Measurements from ENCODE around the gene TEF. TPM values are rescaled to one million over a fixed set of nuclear protein-coding genes. Genes with fewer than 3 reads are reported as not detected.

Gene TEF
- total RNA-seq, 6 experiments from 2014 or later: 7.4 to 10.6 (median 9.4) TPM

DNA sequence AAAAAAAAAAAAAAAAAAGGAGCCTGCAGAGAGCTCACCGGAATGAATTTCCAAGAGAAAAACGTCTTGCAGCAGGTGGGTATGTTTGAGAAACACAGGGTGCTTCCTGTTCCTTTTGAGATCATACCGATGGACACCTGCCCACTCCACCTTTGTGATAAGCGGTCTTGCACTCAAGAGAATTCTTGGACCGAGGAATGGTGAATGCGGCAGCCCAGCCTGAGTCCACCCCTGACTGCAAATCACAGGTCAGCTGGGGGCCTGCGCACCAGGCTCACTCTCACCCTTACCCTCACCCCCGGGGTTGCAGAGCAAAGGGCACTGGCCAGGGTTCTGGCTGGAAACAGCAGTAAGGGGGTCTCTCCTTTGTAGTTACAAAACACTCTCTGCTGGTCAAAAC, 16.8 kb upstream of the TEF start:
- Mint-ChIP-seq H3K4me1 (ENCODE audit: low read depth) (peaks cover 28% of the 10 kb centered on the region), H3K4me3 (no peak overlapping the region), H3K27me3 (ENCODE audit: insufficient read depth) (peaks cover 4% of the 10 kb centered on the region; the same call in 1 of the 2 replicates), H3K36me3 (ENCODE audit: low read depth) (peaks cover 20% of the 10 kb centered on the region), H3K9me3 (no peaks in the 10 kb centered on the region; the same call in 1 of the 2 replicates), H3K27ac (no peak overlapping the region)
- DNase-seq: no peak
- TF ChIP-seq, protein P1, sequence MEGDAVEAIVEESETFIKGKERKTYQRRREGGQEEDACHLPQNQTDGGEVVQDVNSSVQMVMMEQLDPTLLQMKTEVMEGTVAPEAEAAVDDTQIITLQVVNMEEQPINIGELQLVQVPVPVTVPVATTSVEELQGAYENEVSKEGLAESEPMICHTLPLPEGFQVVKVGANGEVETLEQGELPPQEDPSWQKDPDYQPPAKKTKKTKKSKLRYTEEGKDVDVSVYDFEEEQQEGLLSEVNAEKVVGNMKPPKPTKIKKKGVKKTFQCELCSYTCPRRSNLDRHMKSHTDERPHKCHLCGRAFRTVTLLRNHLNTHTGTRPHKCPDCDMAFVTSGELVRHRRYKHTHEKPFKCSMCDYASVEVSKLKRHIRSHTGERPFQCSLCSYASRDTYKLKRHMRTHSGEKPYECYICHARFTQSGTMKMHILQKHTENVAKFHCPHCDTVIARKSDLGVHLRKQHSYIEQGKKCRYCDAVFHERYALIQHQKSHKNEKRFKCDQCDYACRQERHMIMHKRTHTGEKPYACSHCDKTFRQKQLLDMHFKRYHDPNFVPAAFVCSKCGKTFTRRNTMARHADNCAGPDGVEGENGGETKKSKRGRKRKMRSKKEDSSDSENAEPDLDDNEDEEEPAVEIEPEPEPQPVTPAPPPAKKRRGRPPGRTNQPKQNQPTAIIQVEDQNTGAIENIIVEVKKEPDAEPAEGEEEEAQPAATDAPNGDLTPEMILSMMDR (IDR thresholded peaks at IDR 0.05): no peak

DNA sequence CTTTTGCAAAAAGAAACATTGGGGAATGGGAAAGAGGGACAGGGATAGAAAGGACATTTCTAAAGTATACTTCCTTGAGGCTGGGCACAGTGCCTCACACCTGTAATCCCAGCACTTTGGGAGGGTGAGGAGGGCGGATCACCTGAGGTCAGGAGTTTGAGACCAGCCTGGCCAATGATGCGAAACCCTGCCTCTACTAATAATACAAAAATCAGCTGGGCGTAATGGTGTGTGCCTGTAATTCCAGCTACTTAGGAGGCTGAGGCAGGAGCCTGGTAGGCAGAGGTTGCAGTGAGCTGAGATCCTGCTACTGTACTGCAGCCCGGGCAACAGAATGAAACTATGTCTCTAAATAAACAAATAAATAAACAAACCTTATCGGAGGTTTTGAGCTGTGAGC, 16.3 kb upstream of the TEF start:
- DNase-seq: no peak
- Mint-ChIP-seq H3K4me3 (no peak overlapping the region), H3K27me3 (ENCODE audit: insufficient read depth) (peaks cover 5% of the 10 kb centered on the region), H3K27ac (no peak overlapping the region), H3K9me3 (no peaks in the 10 kb centered on the region; the same call in 1 of the 2 replicates), H3K36me3 (ENCODE audit: low read depth) (peaks cover 16% of the 10 kb centered on the region), H3K4me1 (ENCODE audit: low read depth) (peaks cover 28% of the 10 kb centered on the region)
- TF ChIP-seq, protein P1 (IDR thresholded peaks at IDR 0.05): no peak

DNA sequence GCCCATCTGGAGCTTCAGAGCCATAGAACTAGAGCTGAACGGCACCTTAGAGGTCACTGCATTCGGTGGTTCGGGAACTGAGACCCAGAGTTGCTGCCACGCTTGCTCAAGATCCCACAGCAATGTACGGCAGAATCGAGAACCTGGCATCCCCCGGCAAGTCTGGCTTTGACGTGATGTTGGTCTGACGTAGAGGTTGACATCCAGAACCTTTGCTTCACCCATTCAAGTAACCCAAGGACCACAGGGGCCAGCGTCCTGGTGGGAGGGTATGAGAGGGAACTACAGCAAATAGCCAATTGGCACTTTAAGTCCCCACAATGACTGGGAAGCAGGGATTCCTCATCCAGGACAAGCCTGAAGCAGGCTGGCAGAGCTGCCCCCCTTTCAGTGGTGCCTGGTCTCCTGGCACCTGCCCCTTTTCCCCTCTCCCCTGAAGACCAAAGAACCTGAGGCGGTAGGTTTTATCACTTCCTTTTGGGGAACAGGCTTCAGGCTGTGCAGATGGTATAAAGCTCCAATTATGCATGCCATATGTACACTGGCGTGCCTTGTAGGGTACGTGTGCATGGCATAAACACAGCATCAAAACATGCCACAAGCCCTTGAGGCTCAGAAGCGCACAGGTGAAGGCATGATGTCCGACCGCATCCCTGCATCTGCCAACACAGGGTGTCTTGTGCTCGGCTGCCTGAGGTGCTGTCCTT, 15.3 kb upstream of the TEF start:
- Mint-ChIP-seq H3K27ac (peak overlapping the region; percentile 46; the same call in 1 of the 2 replicates), H3K27me3 (ENCODE audit: insufficient read depth) (peaks cover 4% of the 10 kb centered on the region), H3K4me1 (ENCODE audit: low read depth) (peaks cover 26% of the 10 kb centered on the region), H3K9me3 (no peaks in the 10 kb centered on the region; the same call in 1 of the 2 replicates), H3K4me3 (peak overlapping the region; percentile 59; the same call in 1 of the 2 replicates), H3K36me3 (ENCODE audit: low read depth) (peaks cover 9% of the 10 kb centered on the region)
- TF ChIP-seq, protein P1 (IDR thresholded peaks at IDR 0.05): no peak
- no peak for DNase-seq

DNA sequence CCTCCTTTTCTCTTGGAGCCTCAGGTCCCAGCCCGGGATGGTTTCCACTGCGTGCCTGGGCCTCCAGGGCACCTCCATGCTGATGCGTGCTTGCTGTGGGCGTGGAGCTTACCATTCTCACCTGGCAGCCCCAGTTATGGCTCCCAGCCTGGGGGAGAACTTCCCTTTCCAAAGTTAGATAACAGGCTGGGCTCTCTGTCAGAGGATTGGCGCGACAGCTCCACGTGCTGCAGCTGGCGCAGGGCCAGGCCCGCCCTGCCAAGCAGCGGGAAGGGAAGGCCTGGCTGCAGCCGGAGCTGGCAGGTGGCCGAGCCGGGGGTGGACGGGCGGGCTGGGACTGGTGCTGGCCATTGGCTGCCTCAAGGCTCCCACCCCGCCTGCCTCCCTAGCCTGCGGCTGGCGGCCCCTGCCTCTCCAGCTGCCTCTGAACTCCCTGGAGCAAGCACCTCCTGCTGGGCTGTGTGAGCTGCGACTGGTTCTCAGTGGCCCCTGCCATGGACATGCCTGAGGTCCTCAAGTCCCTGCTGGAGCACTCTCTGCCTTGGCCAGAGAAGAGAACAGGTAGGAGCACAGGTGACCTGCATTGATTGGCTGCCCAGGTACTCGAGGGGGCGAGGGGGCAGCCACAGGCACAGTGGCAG, 14.6 kb upstream of the TEF start:
- H3K36me3 Mint-ChIP-seq (ENCODE audit: low read depth): 0 out of 2 replicates have a peak, but pooled peaks cover 4% of the 10 kb centered on the region
- peak overlapping the region; percentile 46; the same call in 1 of the 2 replicates for H3K27ac Mint-ChIP-seq
- TF ChIP-seq, protein P1 (IDR thresholded peaks at IDR 0.05): peak; percentile 36; the same call in 1 of the 2 replicates
- no peaks in the 10 kb centered on the region for H3K9me3 Mint-ChIP-seq
- peaks cover 4% of the 10 kb centered on the region for H3K27me3 Mint-ChIP-seq (ENCODE audit: insufficient read depth)
- H3K4me3 Mint-ChIP-seq: peak overlapping the region; percentile 74
- DNase-seq: peak; percentile 82
- H3K4me1 Mint-ChIP-seq (ENCODE audit: low read depth): peaks cover 23% of the 10 kb centered on the region

DNA sequence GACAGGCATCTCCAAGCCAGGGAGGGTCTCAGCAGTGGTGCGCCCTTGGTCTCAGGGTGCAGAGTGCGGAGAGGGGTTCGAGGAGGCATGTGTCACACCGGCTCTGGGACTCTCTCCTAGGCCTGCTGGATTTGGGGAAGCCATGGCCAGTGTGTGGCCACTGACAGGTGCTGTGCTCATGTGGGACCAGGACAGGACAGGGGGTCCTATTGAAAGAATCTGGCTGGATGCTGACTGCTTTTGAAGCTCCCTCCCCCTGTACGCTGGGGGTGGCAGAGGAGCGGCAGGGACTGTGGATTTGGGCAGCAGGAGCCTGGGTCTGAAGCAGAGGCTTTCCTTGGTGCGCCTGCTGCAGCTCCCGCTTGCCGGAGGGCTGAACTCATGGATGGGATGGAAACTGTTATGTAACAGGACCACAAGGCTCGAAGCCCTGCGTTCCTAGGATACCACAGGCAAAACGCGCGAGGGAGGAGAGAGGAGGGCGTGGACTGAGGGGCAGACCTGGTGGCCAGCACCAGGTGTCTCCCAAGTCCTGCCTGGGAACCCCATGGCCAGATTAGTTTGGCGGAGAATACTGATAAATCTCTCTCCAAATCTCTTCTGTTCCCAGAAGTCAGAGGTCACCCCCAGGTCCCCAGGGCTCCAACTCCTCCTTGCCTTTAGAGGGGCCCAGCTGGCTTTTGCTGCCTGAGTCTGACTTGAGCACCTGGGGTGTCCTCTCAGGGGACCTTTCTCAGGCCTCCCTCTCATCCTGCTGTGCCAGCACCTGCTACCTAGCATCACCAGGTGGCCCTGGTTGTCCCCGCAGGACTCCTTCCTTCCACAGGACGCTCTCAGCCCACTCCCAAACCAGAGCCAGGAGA, 13.8 kb upstream of the TEF start:
- H3K4me1 Mint-ChIP-seq (ENCODE audit: low read depth): peaks cover 23% of the 10 kb centered on the region
- no peaks in the 10 kb centered on the region for H3K9me3 Mint-ChIP-seq
- DNase-seq: peak; percentile 34
- 0 out of 2 replicates have a peak, but pooled peaks cover 2% of the 10 kb centered on the region for H3K36me3 Mint-ChIP-seq (ENCODE audit: low read depth)
- peak overlapping the region; percentile 74 for H3K4me3 Mint-ChIP-seq
- no peak overlapping the region for H3K27ac Mint-ChIP-seq
- TF ChIP-seq, protein P1 (IDR thresholded peaks at IDR 0.05): no peak
- H3K27me3 Mint-ChIP-seq (ENCODE audit: insufficient read depth): peaks cover 4% of the 10 kb centered on the region

Data from HFFc6 (cell line).